GM19468 (cell line): ENCODE measurements around the gene C6orf163.
A peak's percentile ranks its signal among the peaks of the same experiment; 100 is the strongest.
"Not testable (repeated sequence)": the region's sequence is repeated elsewhere in the genome, so short reads cannot be mapped to it uniquely, and the experiment has no call there.

Experiments
- ATAC-seq: cut with Tn5 transposase; IDR thresholded peaks from one replicate; pipeline ENCODE4 v1.9.1; 2021; ENCODE audit warnings: mild to moderate bottlenecking, moderate library complexity, moderate number of reproducible peaks; ENCODE audit not compliant: unreplicated experiment; ENCODE audit errors: extremely low read depth

C6orf163 gene

DNA sequence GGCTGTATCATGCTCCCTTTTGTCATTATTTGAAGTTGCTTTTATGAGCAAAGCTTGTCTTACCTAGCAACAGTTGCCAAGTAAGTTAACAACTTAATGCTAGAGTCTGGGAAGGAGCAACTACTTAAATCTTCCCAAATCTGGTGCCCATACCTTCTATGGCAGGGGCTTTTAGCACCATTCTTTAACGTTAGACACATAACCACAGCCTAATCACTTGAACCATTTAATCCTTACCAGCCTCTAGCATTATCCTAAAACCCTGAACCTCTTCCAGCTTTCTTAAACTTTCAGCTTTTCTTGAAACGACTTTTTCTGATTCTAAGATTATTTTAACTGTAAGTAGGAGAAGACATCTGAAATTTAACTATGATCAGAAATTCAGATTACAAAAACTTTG, at the start of gene C6orf163:
Gene C6orf163, plus strand, starts transcription at position 83 of the 400 bp plus-strand sequence. Its CDS starts 287 bp downstream, at position 370.
- no peak for ATAC-seq

GRCh38 chr6:87297119-87297518, 47.5 kb upstream of the C6orf163 start:
- ATAC-seq, result no peak

DNA sequence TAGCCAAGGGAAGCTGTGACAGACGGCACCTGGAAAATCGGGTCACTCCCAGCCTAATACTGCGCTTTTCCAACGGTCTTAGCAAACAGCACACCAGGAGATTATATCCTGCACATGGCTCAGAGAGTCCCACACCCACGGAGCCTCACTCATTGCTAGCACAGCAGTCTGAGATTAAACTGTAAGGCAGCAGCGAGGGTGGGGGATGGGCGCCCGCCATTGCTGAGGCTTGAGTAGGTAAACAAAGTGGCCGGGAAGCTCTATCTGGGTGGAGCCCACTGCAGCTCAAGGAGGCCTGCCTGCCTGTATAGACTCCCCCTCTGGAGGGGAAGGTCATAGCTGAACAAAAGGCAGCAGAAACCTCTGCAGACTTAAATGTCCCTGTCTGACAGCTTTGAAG, 43.3 kb upstream of the C6orf163 start:
- ATAC-seq, result not testable (repeated sequence)

- ATAC-seq, result no peak
These were observed 35.6 kb upstream of the C6orf163 start for GRCh38 chr6:87308970-87309369.

- ATAC-seq, result no peak
These were observed 31.8 kb upstream of the C6orf163 start for GRCh38 chr6:87312860-87313259.

DNA sequence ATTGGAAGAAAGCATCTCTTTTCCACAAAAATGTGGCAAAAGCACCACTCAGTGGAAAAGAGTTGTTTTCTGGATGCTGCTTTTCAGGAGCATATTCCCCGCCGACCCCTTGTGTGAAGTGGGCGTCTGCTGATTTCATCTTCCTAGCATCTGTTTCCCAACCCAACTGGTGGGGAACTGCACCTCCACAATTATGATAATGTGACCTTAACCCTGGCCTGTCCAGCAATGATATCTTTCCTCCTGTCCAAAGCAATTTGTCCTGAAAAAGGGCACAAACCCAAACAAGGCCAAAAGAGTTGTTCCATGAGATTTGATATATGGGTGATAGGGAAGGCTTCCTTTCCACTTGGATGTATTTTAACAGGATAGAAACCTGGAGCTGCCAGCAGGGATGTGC, 29.5 kb upstream of the C6orf163 start:
- ATAC-seq, result no peak

- ATAC-seq, result no peak
These were observed 25.2 kb upstream of the C6orf163 start for GRCh38 chr6:87319271-87319987.

DNA sequence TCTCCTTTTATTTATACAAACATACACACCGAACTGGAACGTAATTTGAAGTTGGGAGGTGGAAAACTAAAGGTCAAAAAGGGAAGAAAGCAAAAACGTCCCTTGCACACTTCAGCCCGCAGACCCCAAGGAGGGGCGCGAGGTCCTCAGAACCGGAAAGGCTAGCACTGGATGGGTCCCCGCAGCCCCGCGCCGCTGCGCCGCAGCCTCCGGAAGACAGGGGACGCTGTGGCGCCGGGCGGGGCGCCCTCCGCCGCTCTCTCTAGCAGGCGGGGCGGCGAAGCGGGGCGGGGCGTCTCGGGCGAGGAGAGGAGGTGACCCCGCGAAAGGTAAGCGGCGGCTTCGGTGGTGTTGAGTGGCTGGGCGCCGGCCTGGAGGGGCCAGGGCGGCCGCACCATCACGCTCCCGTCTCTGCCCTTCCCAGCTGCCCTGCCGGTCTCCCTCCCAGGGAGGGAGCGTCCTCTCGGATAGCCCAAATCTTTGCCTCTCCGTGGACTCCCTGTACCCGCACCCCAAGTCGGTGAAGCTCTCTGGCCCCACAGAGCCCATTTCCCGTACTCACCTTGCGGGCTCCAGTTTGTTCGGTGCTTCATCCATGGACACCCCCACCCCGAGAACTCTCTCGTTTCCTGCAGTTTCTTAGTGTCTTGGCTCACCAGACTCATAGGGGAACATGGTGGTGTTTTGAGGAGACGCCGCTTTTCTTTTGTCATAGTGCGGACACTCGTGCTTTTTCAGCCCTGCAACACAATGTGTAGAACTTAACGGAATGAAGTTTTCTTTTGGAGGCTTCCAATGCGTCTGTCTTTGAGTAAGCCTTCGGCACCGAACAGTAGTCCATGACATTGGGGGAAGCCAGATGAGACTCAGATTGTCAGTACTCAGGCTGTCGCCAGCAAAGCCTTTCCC, 22.1 kb upstream of the C6orf163 start, which contains the start of gene SMIM8:
Gene SMIM8, plus strand, starts transcription at position 285 of the 909 bp plus-strand sequence. CDS start 14,444 bp downstream, outside the sequence.
- peak; percentile 99 for ATAC-seq

DNA sequence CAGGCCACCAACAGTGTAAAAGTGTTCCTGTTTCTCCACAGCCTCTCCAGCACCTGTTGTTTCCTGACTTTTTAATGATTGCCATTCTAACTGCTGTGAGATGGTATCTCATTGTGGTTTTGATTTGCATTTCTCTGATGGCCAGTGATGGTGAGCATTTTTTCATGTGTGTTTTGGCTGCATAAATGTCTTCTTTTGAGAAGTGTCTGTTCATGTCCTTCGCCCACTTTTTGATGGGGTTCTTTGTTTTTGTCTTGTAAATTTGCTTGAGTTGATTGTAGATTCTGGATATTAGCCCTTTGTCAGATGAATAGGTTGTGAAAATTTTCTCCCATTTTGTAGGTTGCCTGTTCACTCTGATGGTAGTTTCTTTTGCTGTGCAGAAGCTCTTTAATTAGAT, 20.7 kb upstream of the C6orf163 start:
- ATAC-seq, result not testable (repeated sequence)

DNA sequence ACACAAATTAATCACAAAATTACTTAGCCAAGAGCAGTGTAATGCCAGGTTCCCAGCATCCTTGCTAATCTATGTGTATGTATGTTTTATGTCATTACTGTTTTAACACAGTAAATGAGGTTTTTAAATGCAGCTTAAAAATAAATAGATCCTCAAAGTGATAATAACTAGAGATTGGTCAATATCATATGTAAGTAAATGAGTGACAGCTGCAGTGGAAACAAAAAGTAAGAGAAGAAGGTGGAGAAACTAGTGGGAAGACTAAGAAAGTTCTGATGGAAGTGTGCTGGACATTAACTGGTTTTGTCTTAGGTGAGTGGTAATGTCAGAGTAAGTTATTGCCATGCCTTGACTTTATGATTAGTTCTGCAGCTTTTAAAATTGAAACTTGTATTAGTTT, 13.7 kb upstream of the C6orf163 start:
- ATAC-seq, result no peak

GRCh38 chr6:87333033-87333432, 11.6 kb upstream of the C6orf163 start:
- no peak for ATAC-seq

DNA sequence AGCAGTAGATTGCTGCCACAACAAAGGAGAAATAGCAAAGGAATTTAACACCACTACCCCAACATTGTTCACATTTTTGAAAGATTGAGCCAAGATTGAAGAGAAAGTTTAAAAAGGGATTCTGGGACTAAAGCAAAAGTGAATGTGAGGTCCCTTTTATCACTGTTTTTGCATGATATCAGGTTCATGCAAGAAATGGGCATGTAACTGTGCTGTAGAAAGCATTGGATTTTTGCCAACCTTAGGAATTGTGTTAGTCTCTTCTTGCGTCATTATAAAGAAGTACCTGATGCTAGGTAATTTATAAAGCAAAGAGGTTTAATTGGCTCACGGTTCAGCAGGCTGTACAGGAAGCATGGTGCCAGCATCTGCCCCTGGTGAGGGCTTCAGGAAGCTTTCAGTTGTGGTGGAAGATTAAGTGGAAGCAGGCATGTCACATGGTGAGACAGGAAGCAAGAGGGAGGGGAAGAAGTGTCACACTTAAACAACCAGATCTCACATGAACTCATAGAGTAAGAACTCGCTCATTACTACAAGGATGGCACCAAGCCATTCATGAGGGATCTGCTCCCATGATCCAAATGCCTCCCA, 10.9 kb upstream of the C6orf163 start:
- no peak for ATAC-seq

GRCh38 chr6:87334683-87335082, 9.9 kb upstream of the C6orf163 start:
- no peak for ATAC-seq

DNA sequence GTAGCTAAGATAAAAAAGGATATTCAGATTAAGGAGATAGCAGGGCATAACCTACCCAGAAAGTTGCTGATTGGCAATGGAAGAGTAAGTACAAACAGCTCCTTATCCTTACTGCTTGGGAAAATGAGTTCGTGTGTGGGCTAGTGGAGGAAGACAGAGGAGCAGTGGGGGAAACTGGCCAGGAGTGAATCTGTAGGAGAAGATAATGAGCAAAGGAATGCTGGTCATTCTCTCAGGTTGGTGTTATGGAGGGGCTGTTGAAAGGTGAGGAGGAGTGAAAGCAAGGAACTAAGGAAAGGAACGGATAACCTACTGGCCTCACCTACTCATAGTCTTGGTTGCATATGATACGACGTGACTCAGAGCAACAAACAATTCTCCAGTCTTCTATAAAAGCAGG, 8.2 kb upstream of the C6orf163 start:
- no peak for ATAC-seq

- ATAC-seq, result no peak
These were observed 4.4 kb upstream of the C6orf163 start for GRCh38 chr6:87340230-87340629.

DNA sequence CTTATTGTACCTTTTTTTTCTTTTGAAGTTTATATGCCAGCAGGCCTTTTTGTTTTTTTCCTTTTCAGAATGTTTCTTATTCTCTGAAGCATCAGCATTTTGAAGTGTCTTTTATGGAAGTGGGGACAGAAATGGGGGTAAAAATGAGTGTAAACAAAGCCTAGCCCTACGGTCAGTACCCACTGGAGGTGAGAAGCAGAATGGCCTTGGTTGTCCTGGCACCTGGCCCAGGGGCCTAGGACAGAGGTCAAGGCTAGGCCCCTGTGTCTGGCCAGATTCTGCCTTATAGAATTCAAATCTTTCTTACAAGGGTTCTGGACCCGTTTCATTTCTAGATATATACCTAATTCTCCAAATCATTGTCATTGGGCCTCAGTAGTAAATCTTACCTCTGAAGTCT, 3.5 kb upstream of the C6orf163 start:
- ATAC-seq, result no peak

DNA sequence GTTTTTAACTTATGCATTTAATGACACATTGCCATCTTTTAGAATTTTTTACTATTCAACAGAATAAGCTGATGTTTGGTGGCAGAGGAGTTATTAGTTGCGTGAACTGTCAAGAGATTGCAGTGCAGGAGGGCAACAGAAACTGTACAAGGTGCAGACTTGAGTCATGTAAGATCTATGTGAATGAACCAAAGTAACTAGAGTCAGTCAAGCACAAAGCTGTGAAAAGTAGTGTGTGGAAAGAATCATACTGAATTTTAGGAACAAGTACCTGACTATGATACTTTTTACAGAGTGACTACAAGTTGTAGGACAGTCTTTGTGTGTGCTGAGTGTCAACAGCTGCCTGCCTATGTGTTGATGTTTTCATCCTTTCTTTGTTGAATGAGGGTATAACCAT, 2.7 kb upstream of the C6orf163 start:
- peak; percentile 81 for ATAC-seq

DNA sequence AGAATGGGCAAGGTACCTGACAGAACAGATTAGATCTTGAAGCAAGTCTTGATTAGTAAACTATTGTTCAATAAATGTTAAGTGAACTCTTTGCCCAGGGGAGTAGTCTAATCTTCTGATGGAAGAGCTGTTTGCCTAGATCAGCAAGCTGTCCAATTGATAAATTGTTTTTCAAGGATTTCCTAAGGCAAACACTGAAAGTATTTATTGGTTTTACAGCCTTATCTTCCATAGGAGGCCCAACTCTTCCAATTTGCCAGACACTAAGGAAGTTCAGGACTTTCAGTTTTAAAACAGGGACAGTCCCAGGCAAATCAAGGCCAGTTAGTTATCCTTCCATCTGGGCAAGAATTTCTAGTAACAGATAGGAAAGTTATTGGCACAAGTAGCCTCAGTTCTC, 1.8 kb upstream of the C6orf163 start:
- no peak for ATAC-seq

DNA sequence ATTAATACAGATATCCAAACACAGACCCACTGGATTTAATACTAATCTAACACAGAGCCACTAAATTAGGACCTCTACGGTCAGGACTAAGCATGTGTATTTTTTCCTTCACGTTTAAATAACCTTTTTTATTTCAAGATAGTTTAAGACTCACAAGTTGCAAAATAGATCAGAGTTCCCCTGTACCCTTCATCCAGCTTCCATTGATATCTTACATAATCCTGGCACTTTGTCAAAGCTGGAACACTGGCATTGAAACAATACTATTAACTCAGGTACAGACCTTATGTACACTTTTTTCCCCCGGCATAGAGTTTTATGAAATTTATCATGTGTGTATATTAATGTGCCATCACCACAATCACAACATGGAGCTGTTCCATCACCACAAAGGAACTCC, 2.1 kb downstream of the C6orf163 start:
- no peak for ATAC-seq

DNA sequence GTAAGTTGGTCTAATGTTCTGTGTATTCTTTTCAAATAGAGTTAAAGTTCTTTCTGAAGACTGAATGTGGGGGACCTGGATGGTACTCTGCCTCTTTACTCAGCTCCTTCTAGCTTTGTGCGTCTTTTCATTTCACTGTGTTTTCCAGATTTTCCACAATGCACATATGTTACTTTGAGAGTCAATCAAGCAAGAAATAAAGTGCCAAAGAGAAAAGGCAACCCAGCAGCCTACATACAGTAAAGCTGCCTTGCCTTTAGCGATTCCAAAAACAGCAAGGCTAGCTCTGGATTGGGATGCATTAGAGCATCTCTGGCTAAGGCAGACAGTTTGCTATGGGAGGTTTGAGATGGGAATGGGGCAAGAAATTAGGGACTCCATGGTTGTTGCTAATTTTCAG, 5.3 kb downstream of the C6orf163 start:
- no peak for ATAC-seq

- ATAC-seq, result no peak
These were observed 5.9 kb downstream of the C6orf163 start for GRCh38 chr6:87350516-87350915.
